ENCODE measurements around the gene RRN3.
"Not testable (repeated sequence)": the region's sequence is repeated elsewhere in the genome, so short reads cannot be mapped to it uniquely, and the experiment has no call there.

Gene RRN3, protein sequence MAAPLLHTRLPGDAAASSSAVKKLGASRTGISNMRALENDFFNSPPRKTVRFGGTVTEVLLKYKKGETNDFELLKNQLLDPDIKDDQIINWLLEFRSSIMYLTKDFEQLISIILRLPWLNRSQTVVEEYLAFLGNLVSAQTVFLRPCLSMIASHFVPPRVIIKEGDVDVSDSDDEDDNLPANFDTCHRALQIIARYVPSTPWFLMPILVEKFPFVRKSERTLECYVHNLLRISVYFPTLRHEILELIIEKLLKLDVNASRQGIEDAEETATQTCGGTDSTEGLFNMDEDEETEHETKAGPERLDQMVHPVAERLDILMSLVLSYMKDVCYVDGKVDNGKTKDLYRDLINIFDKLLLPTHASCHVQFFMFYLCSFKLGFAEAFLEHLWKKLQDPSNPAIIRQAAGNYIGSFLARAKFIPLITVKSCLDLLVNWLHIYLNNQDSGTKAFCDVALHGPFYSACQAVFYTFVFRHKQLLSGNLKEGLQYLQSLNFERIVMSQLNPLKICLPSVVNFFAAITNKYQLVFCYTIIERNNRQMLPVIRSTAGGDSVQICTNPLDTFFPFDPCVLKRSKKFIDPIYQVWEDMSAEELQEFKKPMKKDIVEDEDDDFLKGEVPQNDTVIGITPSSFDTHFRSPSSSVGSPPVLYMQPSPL

DNA sequence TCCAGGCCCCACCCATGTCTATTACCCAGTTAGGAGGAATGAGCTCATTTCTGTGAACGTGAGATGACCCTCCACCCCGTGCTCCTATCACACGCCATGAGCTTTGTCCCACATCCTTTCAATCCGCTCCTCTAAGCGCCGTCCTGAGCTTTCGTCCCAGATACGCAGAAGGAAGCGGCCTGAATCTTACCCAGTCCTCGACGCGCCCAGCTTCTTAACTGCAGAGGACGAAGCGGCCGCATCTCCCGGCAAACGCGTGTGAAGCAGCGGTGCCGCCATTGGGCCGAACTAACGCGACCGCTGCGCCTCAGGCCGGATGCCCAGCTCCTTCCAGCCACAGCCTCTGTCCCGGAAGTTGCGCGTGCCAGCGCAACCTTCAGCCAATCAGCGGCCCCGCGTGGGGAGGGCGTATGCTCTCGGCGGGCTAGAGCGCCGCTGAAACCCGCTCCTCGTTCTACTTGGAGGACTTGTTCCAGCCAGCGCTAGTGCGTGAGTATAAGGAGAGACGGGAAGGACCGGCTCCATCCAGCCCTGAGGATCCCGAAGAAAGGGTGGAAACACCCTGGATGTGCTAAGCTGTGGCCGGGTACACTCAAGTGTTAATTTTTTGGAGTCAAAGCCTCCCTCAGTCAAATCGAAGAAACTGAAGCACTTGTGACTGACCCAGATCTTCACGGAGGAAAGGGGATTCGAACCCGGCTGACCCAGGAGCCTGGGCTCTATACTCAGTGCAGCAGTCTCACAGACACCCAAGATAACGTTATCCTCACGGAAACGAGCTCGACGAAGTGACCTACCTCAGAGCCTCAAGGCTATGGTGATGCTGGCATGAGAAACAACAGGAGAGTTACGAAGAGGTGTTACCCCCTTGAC is at the start of gene RRN3:
RRN3 (minus strand) TSS at position 318 of the 873 bp plus-strand sequence; CDS start at position 279, 39 bp downstream.
- DNase-seq = peak; percentile 97

DNA sequence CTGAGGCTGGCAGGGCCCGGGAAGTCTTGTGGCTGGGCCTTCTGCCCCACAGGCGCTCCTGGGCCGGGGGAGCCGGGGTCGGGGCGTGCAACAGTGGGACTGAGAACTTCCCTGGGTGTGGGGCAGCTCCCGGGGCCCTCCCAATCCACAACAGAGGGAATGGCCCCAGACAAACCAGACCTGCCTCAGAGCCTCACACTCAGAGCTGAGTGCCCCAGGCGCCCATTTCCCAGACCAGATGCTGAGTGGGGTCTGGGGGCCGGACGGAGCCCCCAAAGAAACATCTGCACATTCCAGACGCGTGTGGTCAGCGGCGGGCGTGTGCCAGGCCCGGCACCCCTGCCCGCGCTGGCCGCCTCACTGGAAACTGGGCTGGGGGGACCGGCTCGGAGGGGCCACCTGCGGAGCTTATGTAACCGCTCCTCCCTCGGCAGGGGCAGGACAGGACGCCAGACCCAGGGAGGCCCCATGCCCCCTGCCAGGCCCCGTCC is 49.6 kb upstream of the RRN3 start:
- DNase-seq = peak; percentile 13

DNA sequence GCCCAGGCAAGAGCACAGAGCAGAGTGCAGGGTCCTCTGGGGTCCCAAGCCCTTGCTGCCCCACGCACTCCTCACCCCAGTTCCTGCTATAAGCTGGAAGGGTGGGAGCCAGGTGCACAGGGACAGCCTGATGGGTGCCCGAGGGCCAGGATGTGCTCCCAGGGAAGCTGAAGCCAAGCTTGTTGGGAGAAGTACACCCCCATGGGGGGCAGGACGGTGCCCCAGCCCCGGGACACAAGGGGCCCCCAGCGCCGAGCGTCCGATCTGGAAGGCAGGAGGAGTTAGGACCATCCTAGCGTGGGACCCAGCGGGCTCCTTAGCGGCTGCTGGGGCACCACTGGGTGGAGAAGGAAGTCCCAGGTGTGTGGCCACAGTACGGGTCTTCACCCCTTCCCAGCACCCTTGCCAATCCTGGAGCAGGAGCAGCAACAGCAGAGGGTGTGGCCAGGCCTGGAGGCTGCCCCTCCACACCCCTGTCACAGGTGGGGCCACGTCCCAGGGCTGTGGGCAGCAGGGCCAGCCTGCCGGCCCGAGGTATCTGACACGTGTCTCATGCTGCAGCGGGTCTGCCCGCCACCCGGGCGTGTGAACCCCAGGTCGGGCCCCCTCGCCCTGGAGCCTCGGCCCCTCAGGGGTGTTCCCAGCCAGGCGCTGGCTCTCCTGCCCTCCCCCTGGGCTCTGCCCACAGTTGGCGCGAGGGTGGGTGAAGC is 49.0 kb upstream of the RRN3 start:
- not testable (repeated sequence) for DNase-seq

DNA sequence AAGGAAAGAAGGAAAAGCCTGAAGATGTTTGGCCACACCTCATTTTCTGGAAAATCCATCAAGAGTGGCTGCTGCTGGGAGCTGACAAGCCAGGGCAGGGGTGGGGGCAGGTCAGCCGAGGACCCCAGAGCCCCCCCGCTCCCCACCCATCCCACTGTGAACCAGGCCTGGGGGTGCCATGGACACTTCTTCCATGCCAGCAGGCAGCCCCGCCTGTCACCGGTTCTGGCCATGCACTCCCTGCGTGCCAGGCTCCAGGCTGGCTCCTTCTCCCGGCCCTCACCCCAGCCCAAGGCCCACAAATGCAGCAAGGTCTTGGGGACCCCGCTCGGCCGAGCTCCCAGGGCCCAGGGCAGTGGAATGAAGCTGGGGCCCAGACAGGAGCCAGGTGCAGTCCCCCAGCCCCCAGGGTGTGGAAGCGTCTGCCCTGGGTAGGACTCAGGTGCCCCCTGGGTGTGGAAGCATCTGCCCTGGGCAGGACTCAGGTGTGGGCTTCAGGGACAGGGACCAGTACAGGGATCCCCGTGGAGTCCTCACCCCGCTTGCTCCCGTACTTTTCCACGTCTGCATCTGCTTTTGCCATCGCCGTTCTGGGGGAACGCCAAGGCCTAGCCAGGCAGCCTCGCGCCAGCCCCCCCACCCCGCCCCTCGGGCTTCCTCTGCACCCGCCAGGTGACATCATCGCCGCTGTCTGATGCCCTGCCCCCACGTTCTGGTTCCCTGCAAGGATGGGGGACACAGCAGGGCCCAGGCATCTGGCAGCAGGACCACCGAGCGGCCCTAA is 48.2 kb upstream of the RRN3 start:
- not testable (repeated sequence) for DNase-seq

DNA sequence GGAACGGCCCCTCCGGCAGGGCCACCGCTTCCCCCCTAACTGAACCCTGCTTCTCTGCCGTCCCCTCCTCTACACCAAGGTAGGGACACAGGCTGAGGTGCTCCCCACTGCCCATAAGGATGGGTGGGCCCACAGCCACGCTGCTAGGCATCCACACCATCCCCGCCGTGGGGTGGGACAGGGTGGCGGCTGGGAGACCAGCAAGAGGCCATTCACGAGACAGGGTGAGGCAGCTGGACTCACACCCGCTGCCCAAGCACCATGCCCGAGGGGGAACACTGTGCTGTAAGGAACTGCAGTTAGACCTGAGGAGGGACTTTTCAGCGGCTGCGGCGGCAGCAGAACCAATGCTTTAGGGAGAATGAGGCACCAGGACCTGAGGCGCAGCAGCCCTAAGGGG is 47.5 kb upstream of the RRN3 start:
- no peak for DNase-seq

DNA sequence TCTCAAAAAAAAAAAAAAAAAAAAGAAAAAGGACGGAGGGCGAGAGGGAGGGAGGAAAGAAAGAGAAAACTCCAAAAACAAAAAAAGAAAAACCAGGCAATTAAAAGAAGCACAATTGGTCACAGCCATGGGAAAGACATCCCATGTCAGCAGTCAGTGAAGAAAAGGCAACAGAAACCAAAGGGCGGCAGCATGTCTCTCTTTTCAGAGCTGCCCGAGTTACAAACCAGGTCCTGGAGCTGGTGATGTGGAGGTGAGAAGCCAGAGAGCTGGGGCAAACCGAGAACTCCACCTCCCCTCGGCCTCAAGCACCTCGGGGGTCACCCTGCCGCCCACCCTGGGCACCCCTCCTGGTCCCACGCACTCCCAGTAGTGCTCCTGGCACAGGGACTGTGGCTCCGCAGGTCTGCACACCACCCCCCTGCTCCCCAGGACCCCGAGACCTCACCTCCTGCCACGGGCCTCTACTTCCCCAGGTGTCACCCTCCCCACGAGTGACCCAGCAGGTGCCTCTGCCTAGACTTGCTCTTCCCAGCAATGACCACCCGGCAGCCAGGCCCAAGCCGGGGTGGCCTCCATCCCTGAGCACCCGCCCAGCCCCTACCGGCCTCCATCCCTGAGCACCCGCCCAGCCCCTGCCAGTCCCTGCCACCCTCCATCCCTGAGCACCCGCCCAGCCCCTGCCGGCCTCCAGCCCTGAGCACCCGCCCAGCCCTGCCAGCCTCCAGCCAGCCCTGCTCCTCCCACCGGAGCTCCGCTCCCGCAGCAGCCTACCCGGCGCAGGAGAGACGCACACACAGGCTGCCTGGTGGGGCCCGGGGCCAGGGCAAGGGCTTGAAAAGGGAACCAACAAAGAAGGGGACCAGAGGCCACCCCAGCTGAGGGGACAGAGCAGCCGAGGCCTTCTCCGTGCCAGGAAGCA is 46.6 kb upstream of the RRN3 start:
- peak; percentile 63 for DNase-seq

DNA sequence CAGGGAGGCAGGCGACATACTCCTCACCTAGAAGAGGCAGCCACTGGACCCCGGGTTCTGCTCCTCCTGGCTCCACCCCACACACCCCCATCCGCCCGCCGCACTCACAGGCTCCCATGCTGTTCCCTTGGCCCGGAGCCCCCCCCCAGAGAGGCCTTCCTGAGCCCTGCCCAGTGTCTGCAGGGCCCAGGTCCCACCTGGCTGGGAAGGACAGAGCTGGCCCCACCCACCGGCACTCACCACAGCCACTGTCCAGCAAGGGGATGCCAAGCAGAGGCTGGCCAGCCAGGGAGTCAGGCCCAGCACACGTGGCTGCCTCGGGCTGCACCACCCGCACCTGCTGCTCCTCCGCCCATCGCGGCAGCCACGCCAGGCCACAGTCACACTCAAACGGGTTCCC is 43.4 kb upstream of the RRN3 start:
- not testable (repeated sequence) for DNase-seq

DNA sequence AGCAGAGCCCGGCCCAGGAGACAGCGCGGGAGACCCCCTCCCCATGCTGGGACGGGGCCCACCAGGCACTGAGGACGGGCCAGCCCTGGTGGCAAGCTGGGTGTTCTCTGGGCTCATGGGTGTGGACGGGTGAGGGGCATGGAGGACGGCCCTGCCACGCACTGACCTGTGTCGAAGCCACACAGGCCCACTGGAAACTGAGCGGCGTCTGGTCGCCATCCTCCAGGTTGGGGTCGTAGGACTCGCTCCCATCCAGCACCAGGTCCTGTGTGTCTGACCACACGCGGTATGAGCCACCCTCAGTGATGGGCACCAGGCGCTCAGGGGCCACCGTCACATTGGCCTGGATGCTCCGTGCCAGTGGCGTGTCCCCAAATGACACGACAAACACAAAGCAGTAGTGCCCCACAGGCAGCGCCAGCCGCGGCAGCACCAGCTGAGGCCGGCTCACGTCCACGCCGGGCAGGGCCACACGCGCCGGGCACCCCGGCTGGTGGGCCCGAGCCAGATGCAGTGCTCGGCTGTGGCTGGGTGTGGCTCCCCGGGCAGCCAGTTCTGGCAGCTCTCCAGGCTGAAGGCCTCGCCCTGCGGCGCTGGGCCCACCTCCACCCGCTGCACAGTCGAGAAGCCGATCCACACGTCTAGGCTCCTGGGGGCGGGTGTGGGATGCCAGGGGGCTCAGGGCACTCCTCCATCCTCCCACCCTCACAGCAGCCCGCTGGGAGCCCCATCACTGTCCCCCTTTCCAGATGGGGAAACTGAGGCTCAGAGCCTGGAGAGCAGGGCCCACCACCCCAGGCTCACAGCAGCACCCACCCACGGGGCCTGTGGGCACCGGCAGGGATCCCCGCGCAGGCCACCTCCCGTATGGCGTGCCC is 41.6 kb upstream of the RRN3 start:
- DNase-seq = peak; percentile 55

DNA sequence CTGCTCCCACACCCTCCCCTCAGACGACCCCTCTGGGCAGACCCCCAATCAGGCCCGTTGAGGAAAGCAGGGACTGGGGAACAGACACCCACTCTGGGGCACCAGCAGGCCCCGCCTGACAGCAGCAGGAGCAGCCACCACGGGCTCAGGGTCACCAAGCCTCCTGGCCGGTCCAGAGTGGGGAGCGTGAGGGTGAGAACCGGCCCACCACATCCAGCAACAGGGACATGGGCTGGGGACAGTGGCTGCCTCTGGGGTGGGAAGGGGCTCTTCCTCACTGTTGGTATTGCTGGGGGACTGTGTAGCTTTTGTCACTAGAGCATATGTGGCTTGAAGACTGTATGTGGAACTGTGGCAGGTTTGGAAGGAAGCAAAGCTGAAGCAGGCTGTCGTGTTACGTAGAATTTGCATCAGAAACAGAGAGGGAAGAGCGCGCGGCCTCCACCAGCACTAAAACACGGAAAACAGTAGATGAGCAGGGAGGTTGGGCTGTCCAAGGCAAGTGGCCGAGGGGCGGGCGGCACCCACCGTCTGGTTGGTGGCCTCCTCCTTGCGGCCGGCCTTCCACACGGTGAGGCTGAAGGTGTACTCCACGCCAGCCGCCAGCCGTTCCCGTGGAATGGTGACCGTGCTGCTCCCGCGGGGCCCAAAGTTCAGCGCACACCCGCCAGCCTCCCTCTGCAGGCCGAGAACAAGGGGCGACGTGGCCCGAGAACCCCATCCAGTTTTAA is 40.8 kb upstream of the RRN3 start:
- DNase-seq = not testable (repeated sequence)

DNA sequence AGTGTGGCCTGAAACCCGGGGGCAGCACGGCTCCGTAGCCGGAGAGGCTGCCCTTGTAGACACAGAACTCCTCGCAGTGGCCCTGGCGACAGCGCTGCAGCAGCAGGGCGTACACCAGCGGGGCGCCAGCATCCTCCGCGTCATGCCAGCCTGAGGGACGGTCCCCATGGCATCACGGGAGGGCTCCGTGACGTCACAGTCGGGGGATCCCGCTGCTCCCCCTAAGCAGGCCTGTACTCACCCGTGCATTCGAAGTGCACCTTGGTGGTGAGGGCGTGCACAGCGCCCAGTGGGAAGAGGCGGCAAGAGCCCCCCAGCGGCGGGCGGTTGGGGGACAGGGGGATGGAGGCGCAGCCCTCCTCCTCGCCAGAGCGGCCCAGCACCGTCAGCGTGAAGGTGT is 39.5 kb upstream of the RRN3 start:
- DNase-seq = not testable (repeated sequence)

DNA sequence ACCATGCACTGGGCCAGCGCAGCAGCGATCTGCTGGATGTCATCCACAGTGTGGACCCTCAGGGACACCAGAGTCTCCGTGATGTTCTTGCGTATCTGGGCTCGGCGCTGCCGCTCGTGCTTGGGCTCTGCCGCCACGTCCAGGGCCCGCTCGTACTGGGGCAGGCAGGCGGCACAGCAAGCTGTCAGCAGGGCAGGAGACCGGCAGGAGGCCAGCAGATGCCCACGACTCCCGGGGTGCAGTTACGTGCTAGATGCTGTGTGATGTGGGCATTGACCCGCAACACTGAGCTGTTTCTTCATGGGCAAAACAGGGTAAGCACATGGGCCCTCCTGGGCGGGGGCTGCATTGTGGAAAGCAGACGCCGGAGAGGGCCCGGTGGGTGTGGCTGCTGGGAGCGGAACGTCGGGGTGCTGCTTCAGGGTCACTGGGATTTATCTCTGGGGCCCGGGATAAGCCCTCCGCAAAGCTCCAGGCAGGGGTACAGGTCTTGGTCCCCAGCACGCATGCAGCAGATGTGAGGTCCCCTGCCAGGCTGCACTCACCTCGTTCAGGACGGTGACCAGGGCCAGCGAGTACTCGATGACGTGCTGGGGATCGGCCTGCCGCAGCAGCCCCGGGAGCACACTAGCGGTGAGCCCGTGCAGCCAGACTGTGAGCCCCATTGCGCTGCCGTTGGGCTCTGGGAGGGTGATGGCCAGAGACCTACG is 38.8 kb upstream of the RRN3 start:
- not testable (repeated sequence) for DNase-seq

DNA sequence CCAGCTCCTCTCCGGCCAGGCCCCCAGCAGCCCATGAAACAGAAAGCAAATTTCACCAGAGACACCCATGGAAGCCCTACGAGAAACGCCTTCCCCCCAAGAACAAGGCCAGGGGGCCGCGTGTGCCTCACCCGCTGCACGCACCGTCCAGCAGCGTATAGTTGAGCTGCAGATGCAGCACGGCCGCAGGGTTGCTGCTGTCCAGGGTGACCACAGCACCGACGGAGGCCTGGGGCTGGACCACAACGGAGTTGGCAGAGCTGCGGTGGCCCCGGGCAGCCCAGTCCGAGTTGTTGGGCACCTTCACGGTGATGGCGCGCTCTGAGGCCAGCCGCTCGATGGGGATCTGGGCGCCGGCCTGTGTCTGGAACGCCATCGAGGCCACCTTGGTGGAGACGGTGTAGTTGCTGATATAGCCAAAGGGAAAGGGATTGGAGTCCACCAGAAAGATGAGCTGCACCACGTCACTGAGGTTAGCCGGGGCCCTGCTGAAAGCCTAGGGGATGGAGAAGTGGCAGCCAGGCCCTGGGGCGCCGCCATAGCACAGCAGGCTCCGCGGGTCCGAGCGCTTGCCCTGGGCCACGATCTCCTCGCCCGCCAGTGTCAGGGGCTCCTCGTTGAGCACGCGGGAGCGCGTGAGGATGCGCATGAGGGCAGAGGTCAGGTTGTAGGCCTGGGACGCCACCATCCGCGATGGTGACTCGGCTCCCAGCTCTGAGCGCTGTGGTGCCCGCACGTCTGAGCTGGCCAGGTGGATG is 37.0 kb upstream of the RRN3 start:
- not testable (repeated sequence) for DNase-seq

DNA sequence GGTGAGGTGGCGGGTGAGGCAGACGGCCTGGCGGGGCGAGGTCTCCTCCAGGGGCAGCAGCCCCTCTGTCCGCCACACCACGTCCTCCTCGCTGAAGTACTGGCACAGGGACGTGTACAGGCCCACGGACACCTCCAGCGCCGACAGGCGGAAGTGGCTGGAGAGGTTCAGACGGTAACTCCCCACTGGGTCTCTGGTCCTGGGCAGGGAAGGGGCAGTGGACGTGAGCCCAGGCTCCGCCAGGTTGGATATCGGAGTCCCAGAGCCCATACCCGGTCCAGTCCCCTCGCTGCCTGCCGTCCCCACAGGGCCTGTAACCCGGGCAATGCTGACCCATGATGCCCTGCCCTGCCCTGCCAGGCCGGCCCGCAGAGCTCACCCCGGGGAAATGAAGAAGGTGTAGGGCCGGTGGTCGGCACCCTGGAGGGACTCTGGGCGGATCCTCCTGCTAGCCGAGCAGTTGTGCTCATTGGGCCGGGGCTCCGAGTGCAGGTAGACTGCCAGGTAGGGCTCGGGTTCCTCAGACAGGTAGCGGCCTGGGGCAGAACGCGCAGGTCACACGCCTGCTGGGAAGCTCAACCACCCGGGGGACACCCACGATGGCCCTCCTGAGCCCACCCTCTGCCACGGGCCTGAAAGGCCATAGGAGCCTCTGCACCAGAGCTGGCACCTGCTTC is 36.3 kb upstream of the RRN3 start:
- DNase-seq = not testable (repeated sequence)

DNA sequence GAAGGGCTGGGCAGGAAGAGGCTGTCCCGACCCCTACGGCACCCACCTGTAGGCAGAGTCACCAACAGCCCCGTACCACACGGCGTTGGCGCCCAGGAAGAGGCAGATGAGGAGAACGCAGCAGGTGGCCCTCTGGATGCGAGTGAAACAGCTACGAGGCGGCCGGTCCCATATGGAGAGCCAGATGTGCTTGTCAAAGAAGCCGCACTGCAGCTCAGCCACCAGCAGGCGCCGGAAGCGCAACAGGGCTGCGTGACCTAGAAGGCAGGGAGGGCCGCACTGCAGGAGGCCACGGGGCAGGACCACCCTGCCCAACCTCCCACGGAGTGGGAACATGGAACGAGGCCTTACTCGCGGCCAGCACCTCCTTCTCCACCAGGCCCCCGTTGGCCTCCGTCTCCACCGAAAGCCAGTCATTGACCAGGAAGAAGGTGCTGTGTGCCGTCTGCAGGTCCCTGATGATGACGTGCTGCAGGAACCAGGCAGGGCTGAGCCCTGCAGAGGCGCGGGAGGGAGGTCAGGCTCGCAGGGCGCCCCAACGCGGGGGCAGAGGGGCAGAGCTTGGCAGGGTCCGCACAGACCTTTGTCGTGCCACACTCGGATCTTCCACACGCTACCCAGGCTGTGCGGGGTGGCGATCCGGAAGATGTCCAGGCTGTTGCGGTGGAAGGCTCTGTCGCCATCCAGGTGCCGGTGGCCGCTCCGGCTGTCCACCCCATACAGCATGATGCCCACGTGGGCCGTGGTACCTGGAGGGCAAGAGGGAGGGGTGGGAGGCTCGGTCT is 33.8 kb upstream of the RRN3 start:
- not testable (repeated sequence) for DNase-seq

DNA sequence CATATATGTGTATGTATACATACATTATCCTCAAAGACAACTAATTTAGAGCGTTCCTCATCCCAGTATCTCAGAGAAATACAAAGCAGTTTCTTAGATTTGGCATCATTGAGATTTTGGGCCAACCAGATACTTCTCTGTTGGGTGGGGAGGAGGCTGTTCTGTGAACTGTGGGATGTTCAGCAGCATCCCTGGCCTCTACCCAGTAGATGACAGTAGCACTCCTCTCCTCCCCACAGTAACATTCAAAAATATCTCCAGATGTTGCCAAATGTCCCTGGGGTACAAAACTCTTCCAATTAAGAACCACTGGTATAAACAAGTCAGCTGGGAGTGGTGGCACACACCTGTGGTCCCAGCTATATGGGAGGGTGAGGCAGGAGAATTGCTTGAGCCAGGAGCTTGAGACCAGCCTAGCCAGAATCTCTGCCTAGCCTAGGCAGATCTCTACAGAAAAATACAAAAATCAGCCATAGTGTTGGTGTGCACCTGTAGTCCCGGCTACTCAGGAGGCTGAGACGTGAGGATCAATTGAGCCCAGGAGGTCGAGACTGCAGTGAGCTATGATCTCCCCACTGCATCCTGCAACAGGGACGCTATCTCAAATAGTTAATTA is 6.4 kb upstream of the RRN3 start:
- DNase-seq = peak; percentile 19

Measured in hematopoietic multipotent progenitor cell treated with erythropoietin and hydrocortisone succinate and interleukin-3 and kit ligand, for 4 days (in vitro differentiated cells).